ENCODE measurements around the gene OPALIN.

OPALIN gene

GRCh38 chr10:96299383-96299782 lies 59.4 kb downstream of the OPALIN start:
- DNase-seq (ENCODE audit: low read depth): no peak

- DNase-seq (ENCODE audit: low read depth): no peak
Observed at GRCh38 chr10:96298362-96298761, 60.4 kb downstream of the OPALIN start.

GRCh38 chr10:96297486-96297885 lies 61.3 kb downstream of the OPALIN start:
- no peak for DNase-seq (ENCODE audit: low read depth)

GRCh38 chr10:96295475-96295874 lies 63.3 kb downstream of the OPALIN start:
- DNase-seq (ENCODE audit: low read depth): no peak
